ENCODE measurements around the gene SNURF.
"Not testable (repeated sequence)": the region's sequence is repeated elsewhere in the genome, so short reads cannot be mapped to it uniquely, and the experiment has no call there.

The SNURF gene

GRCh38 chr15:24971052-24971451 lies 16.3 kb downstream of the SNURF start:
- POLR2A ChIA-PET: no interaction called here
- TF ChIP-seq ARNT (IDR thresholded peaks at IDR 0.05): no peak
- no peak for TF ChIP-seq FOXM1 (IDR thresholded peaks at IDR 0.05; ENCODE audit: borderline replicate concordance)
- no peak for TF ChIP-seq SP1 (IDR thresholded peaks at IDR 0.05)
- no peak for TF ChIP-seq SUZ12 (IDR thresholded peaks at IDR 0.05)
- TF ChIP-seq PKNOX1 (IDR thresholded peaks at IDR 0.05): no peak
- no peak for TF ChIP-seq NFRKB (IDR thresholded peaks at IDR 0.05)
- no peak for TF ChIP-seq TARDBP (IDR thresholded peaks at IDR 0.05)
- no peak for TF ChIP-seq BHLHE40 (IDR thresholded peaks at IDR 0.05; ENCODE audit: borderline replicate concordance)
- TF ChIP-seq FOXA1 (IDR thresholded peaks at IDR 0.05): no peak
- TF ChIP-seq ZNF384 (IDR thresholded peaks at IDR 0.05): no peak
- TF ChIP-seq L3MBTL2 (conservative IDR thresholded peaks at IDR 0.05): no peak
- no peak for TF ChIP-seq ELF4 (IDR thresholded peaks at IDR 0.05)
- no peak for TF ChIP-seq HDGF (IDR thresholded peaks at IDR 0.05; ENCODE audit: borderline replicate concordance)
- DNase-seq (ENCODE audit: extremely low spot score): no peak
- CTCF ChIA-PET: no interaction called here

GRCh38 chr15:24971772-24972171 lies 17.0 kb downstream of the SNURF start:
- ChIA-PET CTCF (no interaction called here), POLR2A (no interaction called here)
- no peak for TF ChIP-seq ZNF384 (IDR thresholded peaks at IDR 0.05)
- no peak for TF ChIP-seq BHLHE40 (IDR thresholded peaks at IDR 0.05; ENCODE audit: borderline replicate concordance)
- TF ChIP-seq SP1 (IDR thresholded peaks at IDR 0.05): no peak
- TF ChIP-seq ELF4 (IDR thresholded peaks at IDR 0.05): no peak
- TF ChIP-seq FOXA1 (IDR thresholded peaks at IDR 0.05): no peak
- no peak for TF ChIP-seq HDGF (IDR thresholded peaks at IDR 0.05; ENCODE audit: borderline replicate concordance)
- no peak for TF ChIP-seq CTBP1 (IDR thresholded peaks at IDR 0.05; ENCODE audit: borderline replicate concordance)
- TF ChIP-seq TARDBP (IDR thresholded peaks at IDR 0.05): no peak
- no peak for TF ChIP-seq NFRKB (IDR thresholded peaks at IDR 0.05)
- TF ChIP-seq FOXK2 (IDR thresholded peaks at IDR 0.05): no peak
- no peak for TF ChIP-seq ARNT (IDR thresholded peaks at IDR 0.05)
- TF ChIP-seq L3MBTL2 (conservative IDR thresholded peaks at IDR 0.05): no peak
- no peak for TF ChIP-seq SUZ12 (IDR thresholded peaks at IDR 0.05)
- TF ChIP-seq PKNOX1 (IDR thresholded peaks at IDR 0.05): no peak
- no peak for TF ChIP-seq LEF1 (IDR thresholded peaks at IDR 0.05; ENCODE audit: borderline replicate concordance)
- TF ChIP-seq FOXM1 (IDR thresholded peaks at IDR 0.05; ENCODE audit: borderline replicate concordance): no peak
- no peak for DNase-seq (ENCODE audit: extremely low spot score)

DNA sequence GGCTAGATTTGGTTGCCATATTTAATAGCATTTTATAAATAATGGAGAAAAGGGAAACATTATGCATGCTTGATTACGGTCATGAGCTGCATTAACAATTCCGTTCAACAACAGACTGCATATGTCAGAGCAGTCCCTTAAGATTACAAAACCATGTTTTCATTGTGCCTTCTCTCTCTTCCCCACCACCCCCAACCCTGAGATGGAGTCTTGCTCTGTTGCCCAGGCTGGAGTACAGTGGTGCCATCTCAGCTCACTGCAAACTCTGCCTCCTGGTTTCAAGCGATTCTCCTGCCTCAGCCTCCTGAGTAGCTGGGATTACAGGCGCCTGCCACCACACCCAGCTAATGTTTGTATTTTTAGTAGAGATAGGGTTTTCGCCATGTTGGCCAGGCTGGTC lies 17.9 kb downstream of the SNURF start:
- DNase-seq (ENCODE audit: extremely low spot score); CTCF ChIA-PET; POLR2A ChIA-PET: not testable (repeated sequence)

GRCh38 chr15:24976932-24977331 lies 22.1 kb downstream of the SNURF start:
- CTCF ChIA-PET: no interaction called here
- TF ChIP-seq ARNT (IDR thresholded peaks at IDR 0.05) (no peak), HDGF (IDR thresholded peaks at IDR 0.05; ENCODE audit: borderline replicate concordance) (no peak), FOXK2 (IDR thresholded peaks at IDR 0.05) (no peak), ELF4 (IDR thresholded peaks at IDR 0.05) (no peak), TARDBP (IDR thresholded peaks at IDR 0.05) (no peak), L3MBTL2 (conservative IDR thresholded peaks at IDR 0.05) (no peak), NFRKB (IDR thresholded peaks at IDR 0.05) (no peak), SP1 (IDR thresholded peaks at IDR 0.05) (no peak), SUZ12 (IDR thresholded peaks at IDR 0.05) (no peak), ZNF384 (IDR thresholded peaks at IDR 0.05) (no peak), BHLHE40 (IDR thresholded peaks at IDR 0.05; ENCODE audit: borderline replicate concordance) (no peak), FOXM1 (IDR thresholded peaks at IDR 0.05; ENCODE audit: borderline replicate concordance) (no peak), FOXA1 (IDR thresholded peaks at IDR 0.05) (no peak), LEF1 (IDR thresholded peaks at IDR 0.05; ENCODE audit: borderline replicate concordance) (no peak), PKNOX1 (IDR thresholded peaks at IDR 0.05) (no peak), CTBP1 (IDR thresholded peaks at IDR 0.05; ENCODE audit: borderline replicate concordance) (no peak)
- DNase-seq (ENCODE audit: extremely low spot score): no peak
- POLR2A ChIA-PET: no interaction called here

- ChIA-PET CTCF (no interaction called here), POLR2A (no interaction called here)
- TF ChIP-seq FOXM1 (IDR thresholded peaks at IDR 0.05; ENCODE audit: borderline replicate concordance): no peak
- TF ChIP-seq ELF4 (IDR thresholded peaks at IDR 0.05): no peak
- no peak for TF ChIP-seq LEF1 (IDR thresholded peaks at IDR 0.05; ENCODE audit: borderline replicate concordance)
- TF ChIP-seq PKNOX1 (IDR thresholded peaks at IDR 0.05): no peak
- TF ChIP-seq HDGF (IDR thresholded peaks at IDR 0.05; ENCODE audit: borderline replicate concordance): no peak
- no peak for TF ChIP-seq FOXA1 (IDR thresholded peaks at IDR 0.05)
- TF ChIP-seq L3MBTL2 (conservative IDR thresholded peaks at IDR 0.05): no peak
- TF ChIP-seq CTBP1 (IDR thresholded peaks at IDR 0.05; ENCODE audit: borderline replicate concordance): no peak
- TF ChIP-seq TARDBP (IDR thresholded peaks at IDR 0.05): no peak
- no peak for TF ChIP-seq ARNT (IDR thresholded peaks at IDR 0.05)
- no peak for TF ChIP-seq SUZ12 (IDR thresholded peaks at IDR 0.05)
- TF ChIP-seq SP1 (IDR thresholded peaks at IDR 0.05): no peak
- no peak for TF ChIP-seq NFRKB (IDR thresholded peaks at IDR 0.05)
- no peak for TF ChIP-seq FOXK2 (IDR thresholded peaks at IDR 0.05)
- TF ChIP-seq ZNF384 (IDR thresholded peaks at IDR 0.05): no peak
- TF ChIP-seq BHLHE40 (IDR thresholded peaks at IDR 0.05; ENCODE audit: borderline replicate concordance): no peak
- no peak for DNase-seq (ENCODE audit: extremely low spot score)
These were observed 22.9 kb downstream of the SNURF start for GRCh38 chr15:24977686-24978085.

GRCh38 chr15:24985224-24985623 lies 30.4 kb downstream of the SNURF start:
- POLR2A ChIA-PET: no interaction called here
- TF ChIP-seq CTBP1 (IDR thresholded peaks at IDR 0.05; ENCODE audit: borderline replicate concordance) (no peak), TARDBP (IDR thresholded peaks at IDR 0.05) (no peak), FOXK2 (IDR thresholded peaks at IDR 0.05) (no peak), HDGF (IDR thresholded peaks at IDR 0.05; ENCODE audit: borderline replicate concordance) (no peak), ZNF384 (IDR thresholded peaks at IDR 0.05) (no peak), LEF1 (IDR thresholded peaks at IDR 0.05; ENCODE audit: borderline replicate concordance) (no peak)
- CTCF ChIA-PET: no interaction called here
- DNase-seq (ENCODE audit: extremely low spot score): no peak
